GM18873 (cell line): Measurements from ENCODE around the gene DAP.
"Not testable (repeated sequence)": the region's sequence is repeated elsewhere in the genome, so short reads cannot be mapped to it uniquely, and the experiment has no call there.

Experiments
- ATAC-seq: cut with Tn5 transposase; IDR thresholded peaks from one replicate; pipeline ENCODE4 v1.9.1; 2021; ENCODE audit warnings: mild to moderate bottlenecking, moderate library complexity, moderate number of reproducible peaks; ENCODE audit not compliant: unreplicated experiment, low FRiP score

DAP gene

DNA sequence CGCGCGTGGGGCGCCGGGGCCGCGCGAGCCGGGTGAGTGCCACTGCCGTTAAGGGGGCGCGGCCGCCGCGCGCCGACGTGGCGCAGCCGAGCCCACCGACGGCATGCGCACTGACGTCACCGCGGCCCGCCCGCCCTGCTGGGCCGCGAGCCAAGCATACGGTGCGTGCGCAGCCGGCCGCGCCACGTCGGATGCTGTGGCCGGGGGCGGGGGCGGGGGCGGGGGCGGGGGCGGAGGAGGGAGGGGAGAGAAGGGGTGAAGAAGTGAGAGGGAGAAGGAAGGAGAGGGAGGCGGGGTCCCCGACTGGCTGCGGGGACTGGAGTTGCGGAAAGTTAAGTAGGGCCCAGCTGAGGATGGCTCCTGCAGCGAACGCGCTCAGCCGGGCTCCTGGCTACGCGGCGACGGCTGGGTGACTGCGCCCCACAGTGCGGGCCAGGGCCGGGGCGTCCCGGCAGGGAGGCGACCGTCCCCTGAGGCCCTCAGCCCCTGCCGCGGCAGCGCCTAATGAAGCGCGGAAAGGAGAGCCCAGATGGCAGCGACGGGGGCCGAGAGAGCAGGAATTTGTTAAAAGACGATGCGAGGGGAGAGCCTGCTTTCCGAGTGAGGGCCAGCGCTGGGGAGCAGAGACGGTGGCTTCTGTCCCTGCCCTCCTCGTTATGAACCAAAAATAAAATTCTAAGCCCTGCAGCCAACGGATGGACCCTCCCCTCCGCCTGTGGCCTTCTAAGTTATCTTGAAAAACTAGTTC lies at the start of gene DAP:
DAP (minus strand) TSS at position 50 of the 748 bp plus-strand sequence. CDS start 166 bp downstream, outside the sequence.
- peak; percentile 44 for ATAC-seq

GRCh38 chr5:10808347-10809226 lies 47.6 kb upstream of the DAP start:
- ATAC-seq: no peak

GRCh38 chr5:10801931-10802666 lies 41.1 kb upstream of the DAP start:
- ATAC-seq: no peak

- no peak for ATAC-seq
Observed at GRCh38 chr5:10800852-10801251, 39.8 kb upstream of the DAP start.

DNA sequence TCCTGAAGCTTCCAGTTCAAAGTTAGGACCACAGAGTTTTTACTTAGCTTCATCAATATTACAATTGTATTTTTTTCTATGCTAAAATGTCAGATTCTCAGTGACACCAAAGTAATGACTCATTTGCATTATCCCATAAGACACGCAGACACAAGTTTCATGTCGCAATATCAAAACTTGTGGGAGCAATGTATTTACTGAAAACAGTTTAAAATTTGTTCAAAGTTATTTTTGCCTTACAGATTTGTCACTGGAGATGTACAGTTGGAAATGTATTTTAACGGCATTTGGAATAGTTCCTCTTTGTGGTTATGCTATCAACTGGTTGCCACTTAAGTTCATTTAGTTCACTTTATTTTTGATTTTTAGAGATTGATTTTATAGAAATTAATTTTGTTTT lies 36.2 kb upstream of the DAP start:
- ATAC-seq: no peak

DNA sequence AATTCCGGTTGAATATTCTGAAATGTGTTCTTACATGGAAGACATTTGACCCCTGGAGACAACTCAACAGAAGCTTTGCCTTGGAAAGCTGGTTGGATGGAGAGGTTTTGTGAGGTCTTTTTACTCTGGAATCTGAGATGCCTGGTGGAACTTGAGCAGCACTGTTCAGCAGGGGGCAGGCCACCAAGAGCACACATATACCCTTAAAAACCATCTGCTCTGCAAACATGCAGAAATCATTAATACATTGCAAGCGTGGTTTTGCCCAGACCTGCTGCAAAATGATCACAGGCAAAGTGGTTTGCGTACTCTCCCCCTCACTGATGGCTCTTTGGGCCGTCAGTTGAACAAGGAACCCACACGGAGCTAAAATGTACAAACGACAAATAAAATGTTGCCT lies 32.8 kb upstream of the DAP start:
- ATAC-seq: no peak

DNA sequence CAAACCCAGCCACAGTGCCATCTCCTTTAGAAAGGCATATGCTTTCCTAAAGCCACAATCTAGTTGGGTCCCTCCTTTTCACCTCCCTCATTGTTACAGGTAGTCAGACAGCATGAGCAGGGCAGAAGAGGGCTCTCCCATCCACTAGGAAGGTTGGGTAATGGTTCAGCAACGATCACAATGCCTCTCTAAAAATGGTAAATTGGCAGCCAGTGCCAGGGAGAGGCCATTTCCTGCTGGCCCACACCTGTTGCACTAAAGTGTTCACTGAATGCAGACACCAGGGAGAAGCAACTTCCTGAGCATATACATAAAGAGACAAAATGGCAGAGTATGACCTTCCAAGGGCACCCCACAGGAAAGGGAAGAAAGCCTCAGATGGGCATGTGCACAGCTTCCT lies 31.3 kb upstream of the DAP start:
- no peak for ATAC-seq

GRCh38 chr5:10789726-10790125 lies 28.7 kb upstream of the DAP start:
- no peak for ATAC-seq

- ATAC-seq: no peak
Observed at GRCh38 chr5:10789021-10789420, 28.0 kb upstream of the DAP start.

DNA sequence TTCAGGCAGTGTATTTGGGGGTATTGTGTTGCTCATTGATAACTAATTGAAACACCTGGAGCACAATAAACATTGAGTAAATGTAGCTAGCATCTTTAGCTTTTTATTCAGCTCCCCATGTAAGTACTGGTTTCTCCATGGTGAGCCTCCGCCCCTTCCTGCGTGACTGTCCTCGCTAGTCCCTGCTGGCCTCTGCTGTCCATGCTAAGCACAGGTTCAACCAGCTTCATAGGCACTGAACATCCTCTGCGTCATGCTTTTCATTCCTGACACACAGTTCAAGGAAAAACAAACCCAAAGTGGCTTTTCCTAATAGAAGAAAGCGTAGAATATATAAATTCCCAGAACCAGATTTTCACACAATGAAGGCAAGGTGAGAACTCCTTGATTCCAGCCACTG lies 27.3 kb upstream of the DAP start:
- ATAC-seq: no peak

DNA sequence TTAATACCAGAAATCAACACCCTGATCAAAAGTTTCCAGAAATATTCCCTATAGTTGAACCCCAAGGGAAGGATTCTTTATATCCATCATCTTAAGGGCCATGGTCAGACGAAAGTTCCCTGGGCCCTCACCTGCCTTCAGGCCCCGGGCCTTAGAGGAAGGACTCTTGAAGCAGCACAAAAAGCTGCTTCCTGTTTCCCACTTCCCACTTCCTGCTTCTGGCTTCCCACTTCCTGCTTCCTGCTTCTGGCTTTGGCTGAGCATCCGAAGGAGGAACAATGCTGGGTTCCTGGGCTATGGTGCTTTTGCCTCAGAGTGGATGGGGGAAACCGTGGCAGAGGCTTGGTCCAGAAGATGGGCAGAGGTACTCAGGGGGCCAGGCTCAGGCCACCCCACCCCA lies 25.8 kb upstream of the DAP start:
- no peak for ATAC-seq

GRCh38 chr5:10780208-10780607 lies 19.2 kb upstream of the DAP start:
- ATAC-seq: not testable (repeated sequence)

DNA sequence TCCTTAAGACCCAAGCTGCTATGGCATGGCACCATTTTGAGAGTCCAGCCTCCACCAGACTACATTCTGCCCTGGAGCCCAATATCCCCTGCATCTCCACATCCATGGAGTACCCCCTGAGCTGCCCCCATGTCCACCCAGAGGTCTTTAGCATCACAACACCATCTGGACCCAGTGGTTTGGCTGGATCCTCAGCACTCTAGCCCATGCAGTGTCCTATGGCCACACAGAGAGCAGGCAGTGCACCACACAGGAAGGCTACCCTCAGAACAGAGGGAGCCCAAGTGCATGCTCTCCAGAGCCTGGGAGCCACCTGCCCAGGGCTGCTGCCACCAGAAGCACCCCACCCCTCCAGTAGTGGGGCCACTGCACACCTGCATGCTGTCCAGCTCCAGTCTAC lies 18.6 kb upstream of the DAP start:
- no peak for ATAC-seq

- no peak for ATAC-seq
Observed at GRCh38 chr5:10778179-10778910, 17.3 kb upstream of the DAP start.

GRCh38 chr5:10775646-10776045 lies 14.6 kb upstream of the DAP start:
- ATAC-seq: peak; percentile 56

DNA sequence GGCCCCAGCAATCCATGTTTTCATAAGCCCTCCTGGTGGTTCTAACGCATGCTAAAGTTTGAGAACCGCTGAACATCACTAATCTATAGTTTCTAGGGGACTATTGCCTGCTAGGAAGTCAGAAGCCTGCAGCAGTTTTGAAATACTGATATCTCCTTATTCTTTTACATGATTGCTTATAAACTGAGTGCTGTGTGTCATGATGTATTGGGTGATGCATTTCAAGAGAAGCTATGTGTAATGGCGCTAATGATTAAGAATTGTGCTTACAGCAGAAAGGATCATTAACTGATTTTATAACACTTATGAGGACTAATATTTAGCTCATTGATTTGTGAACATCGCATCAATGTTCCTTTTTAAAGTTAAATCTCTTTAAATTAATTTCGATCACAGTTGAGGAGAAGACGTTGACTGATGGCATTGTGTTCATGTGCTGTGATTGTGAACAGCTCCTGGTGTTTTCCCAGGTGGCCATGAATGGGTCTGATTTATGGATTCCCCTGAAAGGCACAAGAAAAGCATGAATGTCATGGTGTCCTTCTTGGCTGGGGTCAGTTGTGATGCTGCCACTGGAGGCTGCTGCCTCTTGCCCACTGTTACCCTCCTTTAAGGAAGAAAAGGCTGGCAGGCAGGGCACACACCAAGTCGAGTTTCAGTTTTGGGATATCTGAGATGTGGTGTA lies 12.0 kb upstream of the DAP start:
- ATAC-seq: no peak

- ATAC-seq: no peak
Observed at GRCh38 chr5:10768328-10768899, 7.4 kb upstream of the DAP start.

- ATAC-seq: no peak
Observed at GRCh38 chr5:10762776-10763500, 1.9 kb upstream of the DAP start.
